NCI-H1436 treated with DMSO at 0.1 percent for 48 hours (cell line): ENCODE measurements around the gene SPACA5.
"Not testable (repeated sequence)": the region's sequence is repeated elsewhere in the genome, so short reads cannot be mapped to it uniquely, and the experiment has no call there.

Experiments
- DNase-seq: peaks from one replicate; lab custom pipeline; 2025; lab: John Stamatoyannopoulos, UW

Gene SPACA5

DNA sequence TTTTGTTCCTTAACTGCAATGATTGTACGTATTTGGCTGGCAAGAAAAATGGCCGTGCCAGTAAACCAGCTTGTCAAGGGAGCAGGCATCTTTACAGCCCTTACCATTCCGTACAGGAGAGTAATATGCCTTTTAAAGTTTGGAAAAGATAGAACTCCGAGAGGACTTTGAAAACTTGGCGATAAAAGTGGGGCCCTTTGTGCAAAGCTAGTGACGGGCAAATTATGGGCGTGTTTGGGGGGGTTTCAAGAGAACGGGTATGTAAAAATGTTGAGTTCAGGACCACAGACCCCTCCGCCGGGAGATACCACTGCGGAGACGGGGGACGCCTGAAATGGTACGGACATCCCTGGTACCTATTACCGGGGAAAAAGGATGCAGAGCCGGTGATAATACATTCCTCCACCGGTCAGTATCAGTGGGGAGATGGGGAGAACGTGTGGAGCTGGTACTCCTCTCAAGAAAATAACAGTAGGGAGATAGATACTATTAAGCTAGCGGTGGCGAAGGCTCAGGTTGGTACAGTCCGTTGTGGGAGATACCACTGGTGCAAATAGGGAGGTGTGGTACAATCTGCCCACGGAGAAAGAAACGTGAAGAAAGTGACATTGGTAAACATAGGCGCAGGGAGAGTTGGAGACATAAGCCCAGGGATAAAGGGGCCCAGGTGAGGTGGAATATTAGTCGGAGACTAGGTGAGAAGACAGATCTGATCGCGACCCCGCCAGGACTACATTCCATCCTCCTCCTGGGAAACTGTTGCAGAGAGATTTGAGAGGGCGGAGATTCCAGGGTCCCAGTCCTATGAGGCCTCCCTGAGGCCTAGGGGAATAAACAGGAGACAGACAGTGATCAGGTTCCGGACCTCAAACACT, 14.5 kb downstream of the SPACA5 start:
- DNase-seq = peak; percentile 42

DNA sequence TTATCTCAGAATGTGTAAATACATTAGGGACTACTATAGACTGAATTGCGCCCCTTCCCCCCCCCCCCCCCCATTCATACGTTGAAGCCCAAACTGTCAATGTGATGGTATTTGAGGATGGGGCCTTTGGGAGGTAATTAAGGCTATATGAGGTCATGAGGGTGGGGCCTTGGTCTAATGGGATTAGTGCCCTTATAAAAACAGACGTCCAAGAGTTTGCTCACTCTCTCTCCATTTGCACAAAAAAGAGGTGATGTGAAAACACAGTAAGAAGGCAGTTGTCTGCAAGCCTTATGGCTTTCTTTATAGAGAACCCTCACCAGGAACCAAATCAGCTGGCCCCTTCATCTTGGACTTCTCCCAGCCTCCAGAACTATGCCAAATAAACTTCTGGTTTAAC, 15.3 kb downstream of the SPACA5 start:
- DNase-seq = no peak

DNA sequence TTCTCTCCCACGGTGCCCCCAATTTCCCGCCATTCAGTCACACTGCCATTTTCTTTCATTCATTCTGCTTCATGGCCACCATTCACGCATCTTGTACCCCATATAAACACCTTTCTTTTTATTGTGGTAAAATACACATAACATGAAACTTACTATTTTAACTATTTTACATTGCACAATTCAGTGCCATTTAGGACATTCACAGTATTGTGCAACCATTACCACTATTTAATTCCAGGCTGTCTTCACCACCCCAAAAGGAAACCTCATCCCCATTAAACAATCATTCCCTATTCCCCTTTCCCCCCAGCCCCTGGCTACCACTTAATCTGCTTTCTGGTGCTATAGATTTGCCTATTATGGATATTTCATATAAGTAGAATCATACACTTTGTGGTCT, 15.9 kb downstream of the SPACA5 start:
- DNase-seq = no peak

DNA sequence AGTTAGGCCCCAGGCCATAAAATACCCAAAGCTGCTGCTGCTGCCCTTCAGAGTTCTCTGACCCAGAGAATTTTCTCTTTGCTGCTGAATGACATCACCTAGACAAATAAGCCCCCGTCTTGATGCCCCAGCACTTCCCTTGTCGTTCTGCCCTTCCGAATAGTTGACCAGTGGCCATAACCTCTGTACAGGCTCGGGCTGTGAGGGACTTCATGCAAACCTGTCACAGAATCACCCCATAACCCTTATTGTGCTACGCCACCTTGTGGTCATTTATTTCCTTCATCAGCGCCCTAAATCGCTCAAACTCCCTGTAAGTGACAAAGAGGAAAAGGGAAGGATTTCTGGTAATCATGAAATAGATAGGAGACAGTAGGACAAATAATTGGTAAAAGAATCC, 18.8 kb downstream of the SPACA5 start:
- no peak for DNase-seq

DNA sequence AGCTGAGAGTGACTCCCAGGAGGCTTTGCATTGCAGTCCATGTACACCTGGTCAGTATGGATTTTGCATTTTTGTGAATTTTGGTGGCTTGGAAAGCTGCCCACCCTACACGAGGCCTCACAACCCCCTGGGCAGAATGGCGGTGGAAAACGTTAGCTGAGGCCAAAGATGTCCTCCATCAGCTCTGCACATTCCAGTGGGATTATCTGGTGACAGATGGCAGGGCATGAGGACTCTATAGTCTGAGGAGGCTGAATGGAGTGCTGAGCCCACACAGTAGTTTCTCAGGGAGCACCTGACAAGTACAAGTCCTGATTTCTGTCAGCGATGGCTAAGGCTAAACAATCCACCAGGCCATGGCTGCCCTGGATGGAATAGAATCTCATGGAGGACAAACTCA, 20.8 kb downstream of the SPACA5 start:
- DNase-seq = not testable (repeated sequence)

DNA sequence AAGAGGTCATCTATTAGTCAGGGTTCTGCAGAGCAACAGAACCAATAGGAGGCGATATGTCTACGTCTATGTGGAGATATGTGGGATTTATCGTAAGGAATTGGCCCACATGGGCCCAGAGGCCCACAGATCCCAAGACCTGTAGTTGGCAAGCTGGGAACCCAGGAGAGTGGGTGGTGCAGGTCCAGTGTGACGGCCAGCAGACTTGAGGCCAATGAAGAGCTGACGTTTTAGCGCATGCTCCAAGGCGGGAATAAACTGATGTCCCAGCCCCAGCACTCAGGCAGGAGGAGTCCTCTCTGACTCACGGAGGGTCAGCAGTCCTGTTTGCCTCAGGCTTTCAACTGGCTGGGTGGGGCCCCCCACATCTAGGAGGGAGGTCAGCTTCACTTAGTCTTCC, 21.3 kb downstream of the SPACA5 start:
- no peak for DNase-seq

DNA sequence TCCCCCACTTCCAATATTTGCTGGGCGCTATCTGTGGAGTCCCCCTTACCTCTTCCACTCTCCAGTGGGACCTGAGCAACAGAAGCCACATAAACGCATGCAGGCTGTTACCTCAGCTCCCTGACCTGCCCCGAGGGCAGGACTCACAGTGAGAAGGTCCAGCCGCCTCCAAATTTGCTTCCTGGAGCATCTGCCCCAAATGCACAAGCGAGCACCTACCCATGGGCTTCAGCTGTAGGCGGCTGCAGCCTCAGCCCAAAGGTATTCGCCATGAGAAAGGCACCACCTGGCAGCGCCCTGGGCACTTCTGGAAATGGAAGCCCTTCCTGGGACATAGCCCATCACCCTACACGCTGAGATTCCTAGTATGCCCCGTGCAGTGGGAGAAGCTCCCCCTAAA, 23.4 kb downstream of the SPACA5 start:
- DNase-seq = no peak

DNA sequence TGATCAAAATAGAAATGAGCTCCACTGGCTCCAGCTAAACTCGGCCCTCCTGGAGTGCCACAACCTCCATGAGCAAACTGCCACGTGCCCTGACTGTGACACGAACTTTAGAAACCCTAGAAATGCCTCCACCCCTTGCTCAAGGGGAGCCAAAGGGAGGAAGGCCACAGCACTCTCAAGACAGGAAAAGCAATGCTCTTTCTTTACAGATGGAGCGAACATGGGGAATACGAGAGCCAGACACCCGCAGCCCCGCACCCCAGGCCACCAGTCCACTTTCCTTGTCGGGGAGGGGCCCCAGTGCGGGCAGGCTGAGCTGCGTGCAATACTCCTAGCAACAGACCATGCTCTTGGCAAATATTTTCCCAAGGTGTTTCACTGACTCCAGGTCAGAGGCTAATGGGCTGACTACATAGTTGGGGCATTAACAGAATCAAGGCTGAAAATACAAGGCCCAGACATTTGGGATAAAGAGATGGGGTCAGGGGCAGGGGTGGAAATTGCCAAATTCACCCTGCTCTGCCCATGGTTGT, 23.9 kb downstream of the SPACA5 start:
- not testable (repeated sequence) for DNase-seq

DNA sequence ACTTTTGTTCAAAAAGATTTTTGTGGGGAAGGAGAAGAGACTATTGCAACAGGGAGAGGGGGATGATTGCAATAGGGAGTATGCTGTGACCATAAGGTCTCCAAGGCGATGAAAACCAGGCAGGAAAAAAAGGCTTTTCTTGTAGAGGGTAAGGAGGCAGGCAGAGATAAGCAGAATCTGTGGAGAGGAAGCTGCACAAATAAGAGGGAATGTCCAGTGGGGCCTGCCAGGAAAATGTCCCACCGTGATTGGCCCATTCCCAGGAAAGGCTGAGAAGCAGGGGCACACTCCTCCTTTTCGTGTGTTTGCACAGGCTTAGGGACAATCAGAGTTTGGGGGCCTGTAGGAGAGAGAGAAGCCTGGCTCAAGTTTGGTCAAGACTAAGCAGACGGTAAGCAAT, 29.1 kb downstream of the SPACA5 start:
- no peak for DNase-seq

DNA sequence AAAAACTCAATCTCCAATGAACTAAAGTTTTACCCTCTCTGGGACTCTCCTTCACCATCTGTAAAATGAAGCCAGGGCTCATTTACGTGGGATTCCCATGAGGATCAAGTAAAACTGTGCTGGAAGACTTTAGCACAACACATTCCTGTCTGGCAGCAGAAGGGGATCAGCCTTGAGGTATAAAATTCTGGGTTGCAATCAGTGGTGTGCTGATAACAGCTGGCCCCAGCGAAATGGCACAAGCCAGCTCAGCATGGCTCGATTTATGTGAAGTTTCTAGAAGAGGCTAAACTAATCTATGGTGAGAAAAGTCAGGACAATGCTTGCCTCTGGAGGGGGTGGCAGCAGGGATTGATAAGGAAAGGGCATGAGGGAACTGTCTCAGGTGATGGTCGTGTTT, 36.3 kb downstream of the SPACA5 start:
- DNase-seq = no peak

DNA sequence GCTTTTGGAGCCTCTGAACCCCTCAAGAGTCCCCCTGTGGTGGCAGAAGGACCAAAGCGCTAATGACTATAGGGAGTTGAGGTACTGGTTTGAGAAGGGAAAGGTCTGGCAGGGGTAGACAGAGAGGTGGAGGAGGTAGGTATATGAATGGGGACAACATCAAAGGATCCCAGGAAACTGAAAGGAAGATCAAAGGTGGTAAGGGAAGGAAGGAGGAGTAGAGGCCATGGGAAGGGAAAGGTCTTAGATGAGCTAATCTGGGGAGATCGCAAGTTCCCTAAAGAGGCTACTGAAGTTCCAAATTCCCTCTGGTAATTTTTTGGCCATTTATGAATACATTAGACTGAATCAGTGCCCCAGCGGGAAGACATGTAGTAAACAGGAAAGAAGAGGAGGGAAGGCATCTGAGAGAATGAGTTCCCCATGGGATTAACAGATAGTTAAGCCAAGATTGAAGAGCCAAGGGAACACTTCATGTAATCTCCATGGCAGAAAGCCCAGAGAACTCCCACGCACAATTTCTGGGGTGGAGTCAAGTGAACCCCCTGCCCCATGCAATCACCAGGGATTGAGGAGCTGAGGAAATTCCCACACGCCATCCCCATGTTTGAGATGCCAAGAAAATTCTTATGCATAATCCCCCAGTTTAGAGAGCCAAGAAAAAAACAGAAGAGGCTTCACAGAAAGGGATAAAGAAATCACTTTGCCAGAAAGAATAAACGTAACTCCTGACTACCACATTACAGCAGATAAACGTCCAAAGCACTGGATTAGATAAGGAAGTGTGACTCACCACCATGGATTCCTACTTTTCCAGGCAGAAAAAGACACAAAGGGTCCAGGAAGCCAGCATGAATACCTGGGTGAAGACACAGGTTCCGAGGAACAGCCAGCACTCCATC, 38.9 kb downstream of the SPACA5 start:
- DNase-seq = no peak

DNA sequence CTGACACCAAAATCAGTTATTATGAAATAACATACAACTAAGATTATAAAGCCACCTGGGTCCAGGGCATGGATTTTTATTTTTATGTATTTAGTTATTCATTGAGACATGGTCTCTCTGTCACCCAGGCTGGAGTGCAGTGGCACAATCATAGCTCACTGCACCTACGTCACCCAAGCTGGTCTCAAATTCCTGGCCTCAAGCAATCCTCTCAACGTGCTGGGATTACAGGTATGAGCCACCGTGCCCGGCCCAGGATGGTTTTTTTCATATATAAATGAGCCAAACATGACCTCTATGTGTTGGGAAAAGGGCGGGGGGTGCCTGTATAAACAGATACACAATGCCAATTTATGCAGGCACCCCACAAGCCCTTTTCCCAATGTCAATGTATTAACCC, 40.1 kb downstream of the SPACA5 start:
- DNase-seq = no peak

DNA sequence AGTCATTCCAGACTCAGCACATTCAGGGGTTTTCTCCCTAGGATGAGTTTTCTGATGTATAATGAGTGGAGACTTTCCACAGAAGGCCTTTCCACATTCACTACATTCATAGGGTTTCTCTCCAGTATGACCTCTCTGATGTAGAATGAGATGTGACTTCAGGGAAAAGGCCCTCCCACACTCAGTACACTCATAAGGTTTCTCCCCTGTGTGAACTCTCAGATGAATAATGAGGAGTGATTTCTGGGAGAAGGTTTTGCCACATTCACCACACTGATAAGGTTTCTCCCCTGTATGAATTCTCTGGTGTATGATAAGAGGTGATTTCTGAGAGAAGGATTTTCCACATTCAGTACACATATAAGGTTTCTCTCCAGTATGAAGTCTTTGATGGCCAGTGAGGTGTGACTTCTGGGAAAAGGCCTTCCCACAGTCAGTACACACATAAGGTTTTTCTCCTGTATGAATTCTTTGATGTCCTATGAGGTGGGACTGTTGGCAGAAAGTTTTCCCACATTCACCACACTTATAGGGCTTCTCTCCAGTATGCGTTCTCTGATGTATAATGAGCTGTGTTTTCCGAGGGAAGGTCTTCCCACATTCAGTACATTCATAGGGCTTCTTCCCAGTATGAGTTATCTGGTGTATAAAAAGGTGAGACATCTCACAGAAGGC, 52.0 kb downstream of the SPACA5 start:
- DNase-seq = no peak

DNA sequence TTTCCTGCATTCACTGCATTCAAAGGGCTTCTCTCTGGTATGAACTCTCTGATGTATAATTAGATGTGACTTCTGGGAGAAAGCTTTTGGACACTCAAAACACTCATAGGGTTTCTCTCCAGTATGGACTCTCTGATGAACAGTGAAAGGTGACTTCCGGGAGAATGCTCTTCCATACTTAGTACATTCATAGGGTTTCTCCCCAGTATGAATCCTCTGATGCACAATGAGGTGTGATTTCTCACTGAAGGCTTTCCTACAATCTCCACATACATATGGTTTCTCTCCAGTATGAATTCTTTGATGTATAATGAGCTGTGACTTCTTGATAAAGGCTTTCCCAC, 52.5 kb downstream of the SPACA5 start:
- no peak for DNase-seq
